Muscle layer of duodenum (tissue), 2 donors: ENCODE measurements around the gene ARHGEF25.
A peak's percentile ranks its signal among the peaks of the same experiment; 100 is the strongest.
"Not testable (repeated sequence)": the region's sequence is repeated elsewhere in the genome, so short reads cannot be mapped to it uniquely, and the experiment has no call there.

Experiments
- H3K27ac ChIP-seq: one replicate; pipeline ENCODE4 v1.7.0; 2013; ENCODE audit warnings: mild to moderate bottlenecking, low read length
- H3K27me3 ChIP-seq: one replicate; pipeline ENCODE4 v1.7.0; 2013; ENCODE audit warnings: low read depth, mild to moderate bottlenecking, control low read depth, low read length
- H3K36me3 ChIP-seq, 2 donors: one replicate each; pipeline ENCODE4 v1.7.0; 2013; ENCODE audit warnings: low read length in 2 of 2, control low read depth in 1 of 2, mild to moderate bottlenecking in 1 of 2; ENCODE audit not compliant: insufficient read depth in 2 of 2, control insufficient read depth in 1 of 2
- H3K4me1 ChIP-seq, 2 donors: one replicate each; pipeline ENCODE4 v1.7.0; 2013; ENCODE audit warnings: low read length in 2 of 2, mild to moderate bottlenecking in 2 of 2, control low read depth in 1 of 2, moderate library complexity in 1 of 2; ENCODE audit not compliant: insufficient read depth in 2 of 2, control insufficient read depth in 1 of 2
- H3K4me3 ChIP-seq, 2 donors: one replicate each; pipeline ENCODE4 v1.7.0; 2013; ENCODE audit warnings: low read length in 2 of 2, low read depth in 1 of 2, mild to moderate bottlenecking in 1 of 2
- H3K9me3 ChIP-seq, 2 donors: one replicate each; pipeline ENCODE4 v1.7.0; 2013; ENCODE audit warnings: low read length in 2 of 2, control low read depth in 1 of 2, mild to moderate bottlenecking in 1 of 2; ENCODE audit not compliant: control insufficient read depth in 1 of 2
- donor health status: healthy.

ARHGEF25 gene

GRCh38 chr12:57632073-57632957 is 21.1 kb downstream of the ARHGEF25 start:
- Histone ChIP-seq H3K36me3 (no peaks in the 10 kb centered on the region), H3K4me3 (peak overlapping the region; percentile 39 to 74), H3K9me3 (no peaks in the 10 kb centered on the region), H3K27me3 (peaks cover 27% of the 10 kb centered on the region), H3K27ac (no peak overlapping the region), H3K4me1 (peaks cover 0 to 28% of the 10 kb centered on the region in 2 donors)

GRCh38 chr12:57632958-57633840 is 22.0 kb downstream of the ARHGEF25 start, which contains the start of gene B4GALNT1:
Gene B4GALNT1, minus strand, starts transcription at chr12:57633201. Its CDS starts 1,069 bp downstream, at chr12:57632132.
- Histone ChIP-seq H3K27me3 (peaks cover 23% of the 10 kb centered on the region), H3K9me3 (no peaks in the 10 kb centered on the region), H3K27ac (no peak within 1 kb of the TSS), H3K4me3 (peak within 1 kb of the TSS; percentile 39 to 74), H3K4me1 (peaks cover 0 to 20% of the 10 kb centered on the region in 2 donors), H3K36me3 (no peaks in the 10 kb centered on the region)

GRCh38 chr12:57636731-57637130 is 25.5 kb downstream of the ARHGEF25 start:
- not testable (repeated sequence) for H3K36me3 ChIP-seq, H3K27ac ChIP-seq, H3K27me3 ChIP-seq, H3K9me3 ChIP-seq, H3K4me3 ChIP-seq
- H3K4me1 ChIP-seq: peaks cover 0 to 17% of the 10 kb centered on the region in 2 donors

GRCh38 chr12:57637364-57637763 is 26.1 kb downstream of the ARHGEF25 start:
- Histone ChIP-seq H3K27ac (no peak overlapping the region), H3K9me3 (no peaks in the 10 kb centered on the region), H3K4me3 (no peak overlapping the region), H3K36me3 (no peaks in the 10 kb centered on the region), H3K27me3 (no peaks in the 10 kb centered on the region), H3K4me1 (peaks cover 0 to 11% of the 10 kb centered on the region in 2 donors)

- Histone ChIP-seq H3K9me3 (no peaks in the 10 kb centered on the region), H3K4me3 (no peak overlapping the region), H3K27ac (no peak overlapping the region), H3K36me3 (no peaks in the 10 kb centered on the region), H3K27me3 (no peaks in the 10 kb centered on the region), H3K4me1 (peaks cover 0 to 5% of the 10 kb centered on the region in 2 donors)
Observed at GRCh38 chr12:57638096-57638495, 26.9 kb downstream of the ARHGEF25 start.

- Histone ChIP-seq H3K4me1 (no peaks in the 10 kb centered on the region), H3K4me3 (no peak overlapping the region), H3K27ac (no peak overlapping the region), H3K9me3 (no peaks in the 10 kb centered on the region), H3K27me3 (no peaks in the 10 kb centered on the region), H3K36me3 (no peaks in the 10 kb centered on the region)
Observed at GRCh38 chr12:57640175-57641042, 29.2 kb downstream of the ARHGEF25 start.

GRCh38 chr12:57641699-57642442 is 30.6 kb downstream of the ARHGEF25 start:
- Histone ChIP-seq H3K9me3 (no peaks in the 10 kb centered on the region), H3K36me3 (no peaks in the 10 kb centered on the region), H3K4me1 (no peaks in the 10 kb centered on the region), H3K4me3 (no peak overlapping the region), H3K27me3 (no peaks in the 10 kb centered on the region), H3K27ac (no peak overlapping the region)

- not testable (repeated sequence) for H3K4me3 ChIP-seq, H3K9me3 ChIP-seq, H3K36me3 ChIP-seq, H3K4me1 ChIP-seq, H3K27ac ChIP-seq, H3K27me3 ChIP-seq
Observed at GRCh38 chr12:57645990-57646658, 34.9 kb downstream of the ARHGEF25 start.

GRCh38 chr12:57646659-57647049 is 35.4 kb downstream of the ARHGEF25 start:
- not testable (repeated sequence) for H3K27me3 ChIP-seq, H3K36me3 ChIP-seq, H3K9me3 ChIP-seq, H3K4me1 ChIP-seq, H3K27ac ChIP-seq, H3K4me3 ChIP-seq

GRCh38 chr12:57654042-57654441 is 42.8 kb downstream of the ARHGEF25 start:
- no peak overlapping the region for H3K4me3 ChIP-seq
- no peaks in the 10 kb centered on the region for H3K9me3 ChIP-seq
- H3K27me3 ChIP-seq: no peaks in the 10 kb centered on the region
- H3K4me1 ChIP-seq: no peaks in the 10 kb centered on the region
- H3K36me3 ChIP-seq: no peaks in the 10 kb centered on the region
- no peak overlapping the region for H3K27ac ChIP-seq
